GM12801 (cell line): ENCODE data around the gene SF3B2.

Experiments used
- TF ChIP-seq, protein P1 (sequence below): IDR thresholded peaks from one replicate; pipeline ENCODE4 v1.5.1; 2011; ENCODE audit warnings: control low read depth; ENCODE audit not compliant: insufficient read length; ENCODE audit errors: extremely low read depth

SF3B2 gene, protein sequence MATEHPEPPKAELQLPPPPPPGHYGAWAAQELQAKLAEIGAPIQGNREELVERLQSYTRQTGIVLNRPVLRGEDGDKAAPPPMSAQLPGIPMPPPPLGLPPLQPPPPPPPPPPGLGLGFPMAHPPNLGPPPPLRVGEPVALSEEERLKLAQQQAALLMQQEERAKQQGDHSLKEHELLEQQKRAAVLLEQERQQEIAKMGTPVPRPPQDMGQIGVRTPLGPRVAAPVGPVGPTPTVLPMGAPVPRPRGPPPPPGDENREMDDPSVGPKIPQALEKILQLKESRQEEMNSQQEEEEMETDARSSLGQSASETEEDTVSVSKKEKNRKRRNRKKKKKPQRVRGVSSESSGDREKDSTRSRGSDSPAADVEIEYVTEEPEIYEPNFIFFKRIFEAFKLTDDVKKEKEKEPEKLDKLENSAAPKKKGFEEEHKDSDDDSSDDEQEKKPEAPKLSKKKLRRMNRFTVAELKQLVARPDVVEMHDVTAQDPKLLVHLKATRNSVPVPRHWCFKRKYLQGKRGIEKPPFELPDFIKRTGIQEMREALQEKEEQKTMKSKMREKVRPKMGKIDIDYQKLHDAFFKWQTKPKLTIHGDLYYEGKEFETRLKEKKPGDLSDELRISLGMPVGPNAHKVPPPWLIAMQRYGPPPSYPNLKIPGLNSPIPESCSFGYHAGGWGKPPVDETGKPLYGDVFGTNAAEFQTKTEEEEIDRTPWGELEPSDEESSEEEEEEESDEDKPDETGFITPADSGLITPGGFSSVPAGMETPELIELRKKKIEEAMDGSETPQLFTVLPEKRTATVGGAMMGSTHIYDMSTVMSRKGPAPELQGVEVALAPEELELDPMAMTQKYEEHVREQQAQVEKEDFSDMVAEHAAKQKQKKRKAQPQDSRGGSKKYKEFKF

DNA sequence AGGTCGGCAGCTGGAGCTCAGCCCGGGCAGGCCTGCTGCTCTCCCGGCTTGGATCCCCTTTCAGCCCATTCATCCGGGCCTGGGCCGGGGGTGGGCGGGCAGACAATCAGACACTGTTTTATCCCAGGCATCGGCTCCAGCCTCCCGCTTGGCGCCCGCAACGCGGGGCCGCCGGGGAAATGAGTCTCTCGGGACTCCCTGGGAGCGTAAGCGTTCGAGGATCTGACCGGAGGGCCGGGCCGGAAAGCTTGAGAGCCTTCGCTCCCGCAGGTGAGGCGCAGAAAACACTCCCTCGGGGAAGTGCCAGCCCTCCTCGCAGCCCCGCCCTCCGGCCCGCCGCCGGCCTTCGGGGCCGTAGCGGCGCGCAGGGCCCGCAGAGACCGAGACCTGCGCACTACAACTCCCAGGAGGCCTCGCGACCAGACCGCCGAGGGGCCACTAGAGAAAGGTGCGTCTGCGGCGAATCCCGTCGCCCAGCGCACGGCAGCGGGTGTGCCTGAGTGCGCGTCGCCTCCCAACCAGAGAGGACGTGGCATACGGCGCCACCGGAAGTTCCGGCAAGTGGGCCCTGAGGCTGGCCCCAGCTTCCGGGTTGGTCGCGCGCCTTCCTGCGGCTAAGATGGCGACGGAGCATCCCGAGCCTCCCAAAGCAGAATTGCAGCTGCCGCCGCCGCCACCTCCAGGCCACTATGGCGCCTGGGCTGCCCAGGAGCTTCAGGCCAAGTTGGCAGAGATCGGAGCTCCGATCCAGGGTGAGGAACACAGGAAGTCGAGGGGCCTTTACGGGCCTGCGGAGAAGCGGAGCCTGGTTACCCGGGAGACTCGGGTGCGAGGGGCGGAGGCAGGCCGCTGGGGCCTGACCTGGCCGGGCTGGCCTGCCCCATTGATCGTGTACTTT is at the start of gene SF3B2:
TSS of gene SF3B2 (plus strand) at position 599 of the 898 bp plus-strand sequence. CDS start at position 620, 21 bp downstream.
- TF ChIP-seq, protein P1, sequence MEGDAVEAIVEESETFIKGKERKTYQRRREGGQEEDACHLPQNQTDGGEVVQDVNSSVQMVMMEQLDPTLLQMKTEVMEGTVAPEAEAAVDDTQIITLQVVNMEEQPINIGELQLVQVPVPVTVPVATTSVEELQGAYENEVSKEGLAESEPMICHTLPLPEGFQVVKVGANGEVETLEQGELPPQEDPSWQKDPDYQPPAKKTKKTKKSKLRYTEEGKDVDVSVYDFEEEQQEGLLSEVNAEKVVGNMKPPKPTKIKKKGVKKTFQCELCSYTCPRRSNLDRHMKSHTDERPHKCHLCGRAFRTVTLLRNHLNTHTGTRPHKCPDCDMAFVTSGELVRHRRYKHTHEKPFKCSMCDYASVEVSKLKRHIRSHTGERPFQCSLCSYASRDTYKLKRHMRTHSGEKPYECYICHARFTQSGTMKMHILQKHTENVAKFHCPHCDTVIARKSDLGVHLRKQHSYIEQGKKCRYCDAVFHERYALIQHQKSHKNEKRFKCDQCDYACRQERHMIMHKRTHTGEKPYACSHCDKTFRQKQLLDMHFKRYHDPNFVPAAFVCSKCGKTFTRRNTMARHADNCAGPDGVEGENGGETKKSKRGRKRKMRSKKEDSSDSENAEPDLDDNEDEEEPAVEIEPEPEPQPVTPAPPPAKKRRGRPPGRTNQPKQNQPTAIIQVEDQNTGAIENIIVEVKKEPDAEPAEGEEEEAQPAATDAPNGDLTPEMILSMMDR, result no peak

DNA sequence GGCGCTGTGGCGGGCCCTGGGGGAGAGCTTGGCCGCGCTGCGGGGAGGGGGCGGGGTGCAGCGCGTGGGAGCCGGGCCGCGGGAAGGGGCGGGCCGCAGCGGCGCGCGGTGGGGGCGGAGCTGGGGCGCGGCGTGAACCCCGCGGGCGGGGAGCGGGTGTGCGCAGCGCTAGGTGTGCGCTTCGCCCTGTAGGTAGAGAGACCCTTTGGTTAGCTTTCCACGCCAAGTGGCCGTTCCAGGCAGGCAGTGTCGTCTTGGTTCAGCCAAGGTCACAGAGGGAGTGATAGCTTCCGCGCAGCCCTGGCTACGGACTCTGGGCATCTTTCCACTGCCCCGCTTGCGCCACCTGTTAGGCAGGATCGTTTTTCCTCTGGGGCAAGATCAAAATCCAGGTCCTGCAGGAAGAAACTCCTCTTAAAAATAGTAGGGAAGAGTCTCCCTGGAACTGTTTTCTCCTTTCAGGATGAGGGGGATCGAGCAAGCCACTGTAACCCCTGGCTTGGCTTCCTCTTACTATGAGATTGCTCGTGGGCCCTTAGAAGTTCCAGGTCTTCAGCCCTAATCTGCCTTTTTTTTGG is 49.4 kb upstream of the SF3B2 start:
- TF ChIP-seq, protein P1, result no peak

DNA sequence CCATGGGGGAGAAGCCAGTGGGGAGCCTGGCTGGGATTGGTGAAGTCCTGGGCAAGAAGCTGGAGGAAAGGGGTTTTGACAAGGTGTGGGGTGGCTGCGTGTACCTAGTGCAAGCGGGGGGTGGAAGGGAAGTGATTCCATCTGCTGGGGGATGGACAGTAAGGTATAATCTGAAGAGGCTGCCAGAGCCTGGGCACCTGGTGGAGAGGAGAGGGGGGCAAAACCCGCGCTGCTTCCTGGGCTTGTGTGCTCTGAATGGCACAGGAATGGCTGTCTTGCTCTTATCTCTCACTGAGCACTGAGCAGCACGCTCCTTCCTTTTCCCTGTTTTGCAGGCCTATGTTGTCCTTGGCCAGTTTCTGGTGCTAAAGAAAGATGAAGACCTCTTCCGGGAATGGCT is 48.9 kb upstream of the SF3B2 start:
- TF ChIP-seq, protein P1, result no peak

DNA sequence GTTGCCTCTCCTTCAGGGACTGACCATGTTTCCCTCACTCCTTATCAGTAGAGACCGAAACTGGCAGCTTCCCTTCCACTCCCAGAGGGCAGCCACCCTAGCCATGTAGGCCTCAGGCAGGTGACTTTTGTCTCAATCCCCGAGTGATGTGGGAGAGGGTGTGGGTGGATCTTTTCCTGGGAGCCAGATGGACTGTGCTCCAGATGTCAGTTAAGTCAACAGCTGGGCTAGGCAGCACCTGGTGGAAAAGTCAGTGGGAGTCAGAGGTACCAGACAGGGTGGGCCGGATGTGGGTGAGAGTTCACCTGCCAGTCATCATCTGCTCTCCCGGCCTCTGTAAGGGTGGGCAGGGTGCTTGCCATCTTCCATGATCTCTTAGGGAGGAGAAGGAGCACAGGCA is 48.0 kb upstream of the SF3B2 start:
- TF ChIP-seq, protein P1, result no peak

DNA sequence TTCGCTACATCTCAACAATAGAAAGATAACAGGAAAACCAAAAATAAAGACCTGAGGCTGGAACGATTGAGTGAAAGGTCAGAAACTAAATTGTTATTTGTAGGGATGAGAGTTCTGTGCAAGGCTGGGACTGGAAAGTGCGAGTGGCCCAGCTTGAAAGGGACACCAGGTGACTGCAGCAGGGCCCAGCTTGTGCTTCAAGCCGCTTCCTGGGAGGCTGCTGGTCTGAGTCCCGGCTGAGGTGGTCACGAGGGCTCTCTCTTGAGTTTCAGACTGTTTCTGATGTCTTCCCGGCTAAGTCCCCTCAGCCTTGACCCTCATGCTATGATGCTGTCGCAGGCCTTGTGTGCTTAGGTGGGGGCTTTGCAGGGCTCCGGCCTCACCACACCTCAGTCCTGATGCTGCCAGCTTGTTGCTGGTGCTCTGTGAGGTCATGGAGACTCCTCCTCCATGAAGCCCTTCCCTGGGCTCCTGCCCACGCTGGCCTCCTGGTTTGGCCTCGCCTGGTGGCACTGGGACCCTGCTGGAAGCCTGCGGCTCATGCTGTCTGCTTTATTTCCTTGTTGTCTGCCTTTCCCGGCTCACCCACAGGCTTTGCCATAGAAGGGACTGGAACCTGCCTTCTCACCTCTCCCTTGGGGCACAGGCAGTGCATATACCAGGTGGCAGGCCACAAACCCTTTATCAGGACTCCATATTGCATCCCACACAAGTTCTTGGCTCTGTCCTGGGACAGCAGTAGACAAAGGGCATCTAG is 45.9 kb upstream of the SF3B2 start:
- TF ChIP-seq, protein P1, result no peak

DNA sequence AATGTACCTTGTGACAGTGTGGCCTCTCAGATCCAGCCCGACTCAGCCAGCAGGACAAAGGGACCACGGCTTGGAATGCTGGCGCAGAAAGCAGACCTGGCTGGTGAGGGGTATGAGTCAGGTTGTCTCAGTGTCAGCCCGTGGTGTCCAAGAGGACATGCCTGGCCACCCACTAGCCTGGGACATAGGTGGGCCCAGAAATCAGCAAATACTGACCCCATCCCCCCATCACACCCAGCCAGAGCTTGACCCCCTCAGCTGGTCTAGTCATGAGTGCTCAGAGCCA is 45.3 kb upstream of the SF3B2 start:
- TF ChIP-seq, protein P1, result no peak
